GM19468 (cell line): Measurements from ENCODE around the gene ZMAT5.

Experiments
- ATAC-seq: cut with Tn5 transposase; IDR thresholded peaks from one replicate; pipeline ENCODE4 v1.9.1; 2021; ENCODE audit warnings: mild to moderate bottlenecking, moderate library complexity, moderate number of reproducible peaks; ENCODE audit not compliant: unreplicated experiment; ENCODE audit errors: extremely low read depth

The ZMAT5 gene

GRCh38 chr22:29766632-29767170 is at the start of gene ZMAT5:
TSS of gene ZMAT5 (minus strand) at chr22:29767007. CDS start at chr22:29748544, 18,463 bp downstream.
- peak; percentile 51 for ATAC-seq

GRCh38 chr22:29816539-29816938 is 49.7 kb upstream of the ZMAT5 start:
- ATAC-seq = no peak

GRCh38 chr22:29816128-29816527 is 49.3 kb upstream of the ZMAT5 start:
- ATAC-seq = no peak

GRCh38 chr22:29815580-29815979 is 48.8 kb upstream of the ZMAT5 start:
- ATAC-seq = no peak

GRCh38 chr22:29814003-29814402 is 47.2 kb upstream of the ZMAT5 start:
- ATAC-seq = no peak

- ATAC-seq = no peak
Observed at GRCh38 chr22:29813563-29813962, 46.8 kb upstream of the ZMAT5 start.

- ATAC-seq = no peak
Observed at GRCh38 chr22:29813126-29813525, 46.3 kb upstream of the ZMAT5 start.

- ATAC-seq = no peak
Observed at GRCh38 chr22:29811377-29811776, 44.6 kb upstream of the ZMAT5 start.

- ATAC-seq = no peak
Observed at GRCh38 chr22:29810216-29810615, 43.4 kb upstream of the ZMAT5 start.

- ATAC-seq = no peak
Observed at GRCh38 chr22:29806196-29806595, 39.4 kb upstream of the ZMAT5 start.

GRCh38 chr22:29804985-29805384 is 38.2 kb upstream of the ZMAT5 start:
- no peak for ATAC-seq

GRCh38 chr22:29803190-29803589 is 36.4 kb upstream of the ZMAT5 start:
- ATAC-seq = no peak

- ATAC-seq = no peak
Observed at GRCh38 chr22:29801796-29802195, 35.0 kb upstream of the ZMAT5 start.

- ATAC-seq = no peak
Observed at GRCh38 chr22:29801153-29801552, 34.3 kb upstream of the ZMAT5 start.

GRCh38 chr22:29799217-29799680 is 32.4 kb upstream of the ZMAT5 start:
- ATAC-seq = no peak

- no peak for ATAC-seq
Observed at GRCh38 chr22:29798801-29799200, 32.0 kb upstream of the ZMAT5 start.

- ATAC-seq = no peak
Observed at GRCh38 chr22:29798318-29798717, 31.5 kb upstream of the ZMAT5 start.

- no peak for ATAC-seq
Observed at GRCh38 chr22:29797351-29797750, 30.5 kb upstream of the ZMAT5 start.

GRCh38 chr22:29795663-29796062 is 28.9 kb upstream of the ZMAT5 start:
- ATAC-seq = no peak

- no peak for ATAC-seq
Observed at GRCh38 chr22:29793396-29793795, 26.6 kb upstream of the ZMAT5 start.

GRCh38 chr22:29790061-29790460 is 23.3 kb upstream of the ZMAT5 start:
- ATAC-seq = no peak
